Activated CD4-positive, alpha-beta T cell treated with anti-CD3 and anti-CD28 coated beads for 36 hours (primary cell): ENCODE data around the gene MALL. TPM values are rescaled to one million over a fixed set of nuclear protein-coding genes. Genes with fewer than 3 reads are reported as not detected.
A peak's percentile ranks its signal among the peaks of the same experiment; 100 is the strongest.
"Not testable (repeated sequence)": the region's sequence is repeated elsewhere in the genome, so short reads cannot be mapped to it uniquely, and the experiment has no call there.

Experiments
- ATAC-seq: fragments of 200-7000 bp; cut with Tn5 transposase; one replicate; pipeline ENCODE4 v1.10.0; 2021; ENCODE audit warnings: mild to moderate bottlenecking, moderate library complexity
- CTCF ChIA-PET: fragments of 350-600 bp; sonication (Branson Sonifier 250); formaldehyde crosslinking; loops from one replicate; lab custom pipeline; 2021; ENCODE audit warnings: antibody characterized with exemption; lab: Charles Lee
- POLR2A ChIA-PET: fragments of 350-600 bp; sonication (Branson Sonifier 250); formaldehyde crosslinking; loops from one replicate; lab custom pipeline; 2021; ENCODE audit warnings: antibody characterized with exemption, inconsistent platforms; lab: Charles Lee
- DNase-seq: peaks from one replicate; pipeline ENCODE4 v3.0.0-alpha.2; 2020
- H3K27ac Mint-ChIP-seq: one replicate; pipeline ENCODE4 v1.8.0; 2021; ENCODE audit warnings: mixed read lengths
- H3K27me3 Mint-ChIP-seq: one replicate; pipeline ENCODE4 v1.8.0; 2021; ENCODE audit warnings: mixed read lengths
- H3K36me3 Mint-ChIP-seq: one replicate; pipeline ENCODE4 v1.8.0; 2021; ENCODE audit warnings: low read depth, mixed read lengths
- H3K4me1 Mint-ChIP-seq: one replicate; pipeline ENCODE4 v1.8.0; 2021; ENCODE audit warnings: mixed read lengths
- H3K4me3 Mint-ChIP-seq: one replicate; pipeline ENCODE4 v1.8.0; 2021; ENCODE audit warnings: mild to moderate bottlenecking, moderate library complexity, mixed read lengths
- H3K9me3 Mint-ChIP-seq: one replicate; pipeline ENCODE4 v1.8.0; 2021; ENCODE audit warnings: low read depth, mixed read lengths
- intact Hi-C, 2 experiments: fragments of 100-400 bp; cut with DNase I in 1 of 2; cut with micrococcal nuclease in 1 of 2; formaldehyde crosslinking; loops; one replicate each; pipeline versions ENCODE4 v1.14.2 to v1.15.1; 2022 to 2024; cut with DNase I, micrococcal nuclease
- total RNA-seq, 2 experiments: library from RNA; stranded (reverse); gene quantifications; one replicate each; pipeline ENCODE4 v1.2.3, GENCODE V29; 2021

The MALL gene
- total RNA-seq, 2 experiments from 2014 or later = 1.6 to 2.0 TPM

DNA sequence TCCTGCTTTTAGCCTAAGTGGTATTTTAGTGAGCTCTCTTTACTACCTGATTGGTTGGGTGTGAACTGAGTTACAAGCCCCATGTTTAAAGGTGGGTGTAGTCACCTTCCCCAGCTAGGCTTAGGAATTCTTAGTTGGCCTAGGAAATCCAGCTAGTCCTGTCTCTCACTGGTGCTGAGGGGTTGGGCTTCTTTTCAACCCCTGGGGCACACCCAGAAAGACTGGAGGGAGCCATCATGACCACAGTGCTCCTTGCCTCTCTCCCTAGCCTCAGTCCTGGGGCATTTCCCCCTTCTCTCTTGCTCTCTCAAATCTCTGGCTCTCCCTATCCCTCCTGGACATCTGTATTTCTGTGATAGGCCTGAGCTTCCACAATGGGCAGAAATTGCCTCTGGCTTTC lies 57.6 kb downstream of the MALL start:
- not testable (repeated sequence) for DNase-seq

GRCh38 chr2:110055819-110056408 lies 59.7 kb downstream of the MALL start:
- intact Hi-C loops, H3K4me3 Mint-ChIP-seq, DNase-seq, H3K27me3 Mint-ChIP-seq, H3K9me3 Mint-ChIP-seq, H3K4me1 Mint-ChIP-seq, POLR2A ChIA-PET, ATAC-seq, CTCF ChIA-PET, H3K27ac Mint-ChIP-seq, H3K36me3 Mint-ChIP-seq: not testable (repeated sequence)

More for the DNA sequence above, 57.6 kb downstream of the MALL start:
- H3K4me3 Mint-ChIP-seq, CTCF ChIA-PET, POLR2A ChIA-PET, H3K27me3 Mint-ChIP-seq, H3K4me1 Mint-ChIP-seq, H3K9me3 Mint-ChIP-seq, ATAC-seq, H3K36me3 Mint-ChIP-seq, H3K27ac Mint-ChIP-seq, intact Hi-C loops: not testable (repeated sequence)

- H3K27ac Mint-ChIP-seq, H3K9me3 Mint-ChIP-seq, CTCF ChIA-PET, H3K4me1 Mint-ChIP-seq, H3K36me3 Mint-ChIP-seq, intact Hi-C loops, POLR2A ChIA-PET, ATAC-seq, H3K27me3 Mint-ChIP-seq, H3K4me3 Mint-ChIP-seq, DNase-seq: not testable (repeated sequence)
These were observed 60.9 kb downstream of the MALL start for GRCh38 chr2:110054521-110055407.

- intact Hi-C loops, DNase-seq, H3K4me1 Mint-ChIP-seq, H3K9me3 Mint-ChIP-seq, H3K4me3 Mint-ChIP-seq, H3K36me3 Mint-ChIP-seq, H3K27ac Mint-ChIP-seq, H3K27me3 Mint-ChIP-seq, POLR2A ChIA-PET, CTCF ChIA-PET: not testable (repeated sequence)
- ATAC-seq = peak; percentile 36
These were observed 61.9 kb downstream of the MALL start for GRCh38 chr2:110053688-110054087.

- POLR2A ChIA-PET, CTCF ChIA-PET, intact Hi-C loops, H3K4me1 Mint-ChIP-seq, H3K27ac Mint-ChIP-seq, H3K36me3 Mint-ChIP-seq, ATAC-seq, H3K27me3 Mint-ChIP-seq, H3K4me3 Mint-ChIP-seq, H3K9me3 Mint-ChIP-seq, DNase-seq: not testable (repeated sequence)
These were observed 63.5 kb downstream of the MALL start for GRCh38 chr2:110052166-110052565.

DNA sequence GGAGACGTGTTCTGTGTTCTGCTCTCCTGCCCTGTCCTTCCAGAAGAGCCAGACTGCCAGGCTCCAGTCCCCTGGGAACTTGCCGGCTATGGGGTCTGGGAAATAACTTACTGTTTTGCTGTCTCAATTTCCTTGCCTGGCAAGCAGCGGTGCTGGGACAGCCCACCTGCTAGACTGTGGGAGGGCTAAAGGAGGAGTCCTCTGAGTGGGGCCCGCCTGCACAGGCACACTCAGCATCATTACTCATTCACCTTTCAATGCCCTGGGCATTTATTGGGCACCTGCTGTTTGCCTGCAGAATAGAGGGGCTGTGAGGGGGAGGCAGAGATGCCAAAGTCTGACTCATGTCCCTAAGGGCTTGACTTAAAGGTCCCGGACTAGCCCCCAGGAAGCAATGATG lies 65.4 kb downstream of the MALL start:
- intact Hi-C loops, DNase-seq, H3K36me3 Mint-ChIP-seq, H3K9me3 Mint-ChIP-seq, H3K4me1 Mint-ChIP-seq, H3K4me3 Mint-ChIP-seq, CTCF ChIA-PET, ATAC-seq, H3K27me3 Mint-ChIP-seq, H3K27ac Mint-ChIP-seq, POLR2A ChIA-PET: not testable (repeated sequence)

DNA sequence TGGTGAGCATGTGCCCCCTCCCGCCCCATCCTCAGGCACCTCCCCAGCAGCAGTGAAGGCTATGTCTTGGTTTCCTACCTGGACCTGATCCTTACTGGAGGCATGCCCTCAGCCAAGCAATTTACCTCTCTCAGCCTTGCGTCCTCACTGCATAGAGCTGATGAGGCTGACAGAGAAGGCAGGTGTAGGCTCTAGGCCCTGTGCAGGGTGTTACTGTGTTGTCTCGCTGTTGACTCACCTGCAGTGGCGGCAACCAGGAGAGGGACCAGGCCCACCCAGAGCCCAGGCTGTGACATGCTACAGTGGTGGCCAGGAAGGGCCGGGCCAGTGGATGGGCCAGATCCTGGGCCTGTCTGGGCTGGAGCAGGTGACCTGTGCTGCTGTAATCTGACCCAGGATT lies 65.9 kb downstream of the MALL start:
- H3K4me1 Mint-ChIP-seq, H3K27ac Mint-ChIP-seq, CTCF ChIA-PET, H3K36me3 Mint-ChIP-seq, POLR2A ChIA-PET, H3K27me3 Mint-ChIP-seq, intact Hi-C loops, H3K9me3 Mint-ChIP-seq, H3K4me3 Mint-ChIP-seq, DNase-seq, ATAC-seq: not testable (repeated sequence)

DNA sequence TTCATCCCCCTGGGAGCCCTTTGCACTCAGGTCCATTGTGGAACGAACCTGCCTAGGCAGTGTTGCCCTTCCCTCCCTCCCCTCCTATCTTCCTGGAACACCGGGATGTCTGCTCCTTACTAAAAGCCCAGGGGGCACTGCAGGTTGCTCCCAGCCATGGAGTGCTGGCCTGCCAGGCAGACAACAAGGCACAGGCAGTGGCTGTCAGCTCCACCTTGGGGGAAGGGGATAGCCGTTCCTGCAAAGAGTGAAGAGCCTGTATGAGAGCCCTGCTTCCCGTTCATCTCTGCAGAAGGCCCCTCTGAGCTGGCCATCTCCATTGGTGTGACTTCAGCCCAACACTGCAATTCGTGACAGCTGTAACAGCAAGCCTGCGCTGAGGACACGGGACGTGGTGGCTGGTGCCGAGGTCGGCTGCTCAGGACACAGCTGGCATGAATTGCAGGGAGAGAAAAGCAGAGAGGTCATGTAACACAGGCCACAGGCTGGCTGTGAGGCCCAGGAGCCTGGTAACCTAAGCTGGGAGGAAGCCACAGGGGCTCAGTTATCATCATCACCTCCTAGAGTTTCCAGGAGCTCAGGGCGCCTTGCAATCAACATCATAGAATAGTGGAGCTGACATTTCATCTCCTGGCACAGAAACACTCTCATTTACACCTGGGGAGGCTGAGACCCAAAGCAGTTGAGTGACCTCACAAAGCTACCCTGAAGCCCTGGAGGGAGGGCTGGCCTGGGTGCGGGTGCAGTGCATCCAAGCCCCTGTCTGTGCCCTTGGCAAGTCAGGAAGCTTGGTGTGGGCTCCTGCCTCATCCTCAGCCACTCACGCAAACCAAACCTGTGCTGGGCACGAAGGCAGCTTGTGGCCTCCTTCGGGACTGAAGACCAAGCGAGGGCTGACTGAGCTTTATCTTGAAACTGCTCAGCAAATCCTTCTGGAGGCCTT lies 67.1 kb downstream of the MALL start:
- DNase-seq, POLR2A ChIA-PET, intact Hi-C loops, H3K4me1 Mint-ChIP-seq, CTCF ChIA-PET, H3K27ac Mint-ChIP-seq, ATAC-seq, H3K9me3 Mint-ChIP-seq, H3K4me3 Mint-ChIP-seq, H3K27me3 Mint-ChIP-seq, H3K36me3 Mint-ChIP-seq: not testable (repeated sequence)

GRCh38 chr2:110047225-110047624 lies 68.4 kb downstream of the MALL start:
- H3K4me3 Mint-ChIP-seq, POLR2A ChIA-PET, CTCF ChIA-PET, ATAC-seq, H3K4me1 Mint-ChIP-seq, DNase-seq, H3K27ac Mint-ChIP-seq, intact Hi-C loops, H3K9me3 Mint-ChIP-seq, H3K36me3 Mint-ChIP-seq, H3K27me3 Mint-ChIP-seq: not testable (repeated sequence)

GRCh38 chr2:110041941-110042660 lies 73.5 kb downstream of the MALL start:
- H3K36me3 Mint-ChIP-seq, H3K27me3 Mint-ChIP-seq, intact Hi-C loops, ATAC-seq, H3K9me3 Mint-ChIP-seq, H3K4me3 Mint-ChIP-seq, DNase-seq, CTCF ChIA-PET, POLR2A ChIA-PET, H3K4me1 Mint-ChIP-seq, H3K27ac Mint-ChIP-seq: not testable (repeated sequence)

DNA sequence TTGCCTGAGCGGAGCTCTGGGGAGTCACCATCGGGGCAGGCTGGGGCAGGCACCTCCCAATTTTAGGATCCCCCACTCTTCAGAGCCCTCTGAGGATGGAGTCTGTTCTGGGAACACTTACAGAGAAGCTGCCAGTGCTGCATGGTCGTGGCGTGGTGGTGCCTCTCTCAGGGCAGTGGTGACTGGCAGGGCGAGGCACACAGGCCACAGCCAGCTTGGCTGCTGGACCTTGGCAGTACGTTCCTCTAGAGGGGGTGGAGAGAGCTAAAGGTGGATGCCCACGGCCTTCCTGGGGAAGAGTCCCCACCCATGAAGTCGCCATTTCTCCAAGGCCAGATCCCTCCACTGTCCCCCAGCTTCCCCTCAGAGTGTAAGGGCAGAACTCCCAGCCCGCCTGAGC lies 78.3 kb downstream of the MALL start:
- CTCF ChIA-PET, ATAC-seq, H3K4me3 Mint-ChIP-seq, H3K27ac Mint-ChIP-seq, DNase-seq, H3K4me1 Mint-ChIP-seq, H3K27me3 Mint-ChIP-seq, H3K36me3 Mint-ChIP-seq, POLR2A ChIA-PET, intact Hi-C loops, H3K9me3 Mint-ChIP-seq: not testable (repeated sequence)
